Mesenchymal stem cell (in vitro differentiated cells and primary cell): ENCODE data around the gene PDE1A.

Experiments
- DNase-seq: peaks from one replicate; pipeline ENCODE4 v3.0.0-alpha.2; 2013
- H2AFZ ChIP-seq: one replicate; pipeline ENCODE4 v1.6.1; 2013; ENCODE audit warnings: low read depth, mild to moderate bottlenecking, control low read depth, inconsistent platforms, low read length, moderate library complexity
- H2AK5ac ChIP-seq: 2 replicates; pipeline ENCODE4 v1.6.1; 2013; ENCODE audit warnings: low read length, moderate library complexity, mild to moderate bottlenecking, inconsistent platforms; ENCODE audit not compliant: severe bottlenecking
- H2BK120ac ChIP-seq: one replicate; pipeline ENCODE4 v1.6.1; 2013; ENCODE audit warnings: low read depth, mild to moderate bottlenecking, inconsistent platforms, low read length, moderate library complexity
- H2BK12ac ChIP-seq, 2 experiments: one replicate each; pipeline ENCODE4 v1.6.1; 2013; ENCODE audit warnings: inconsistent platforms in 2 of 2, low read length in 2 of 2, mild to moderate bottlenecking in 2 of 2, moderate library complexity in 2 of 2, control low read depth in 1 of 2
- H2BK15ac ChIP-seq: one replicate; pipeline ENCODE4 v1.6.1; 2013; ENCODE audit warnings: mild to moderate bottlenecking, low read depth, inconsistent platforms; ENCODE audit not compliant: poor library complexity, severe bottlenecking
- H2BK5ac ChIP-seq: 2 replicates; pipeline ENCODE4 v1.6.1; 2013; ENCODE audit warnings: low read depth, mild to moderate bottlenecking, low read length, control low read depth, inconsistent platforms; ENCODE audit not compliant: poor library complexity, severe bottlenecking
- H3K14ac ChIP-seq, 2 experiments: one replicate each; pipeline ENCODE4 v1.6.1; 2013; ENCODE audit warnings: inconsistent platforms in 2 of 2, low read length in 2 of 2, control low read depth in 1 of 2, mild to moderate bottlenecking in 1 of 2, moderate library complexity in 1 of 2
- H3K18ac ChIP-seq, 2 experiments: one replicate each; pipeline ENCODE4 v1.6.1; 2013; ENCODE audit warnings: inconsistent platforms in 2 of 2, low read length in 2 of 2, control low read depth in 1 of 2, low read depth in 1 of 2, mild to moderate bottlenecking in 1 of 2
- H3K23ac ChIP-seq, 2 experiments: one replicate each; pipeline ENCODE4 v1.6.1; 2013; ENCODE audit warnings: inconsistent platforms in 2 of 2, low read length in 2 of 2, mild to moderate bottlenecking in 2 of 2, moderate library complexity in 2 of 2, control low read depth in 1 of 2
- H3K27ac ChIP-seq: 2 replicates; pipeline ENCODE4 v1.5.1; 2013; ENCODE audit warnings: mild to moderate bottlenecking, moderate library complexity, low read length, control low read depth, inconsistent platforms; ENCODE audit not compliant: poor library complexity, severe bottlenecking
- H3K27me3 ChIP-seq, 2 experiments: 2 replicates each; pipeline versions ENCODE4 v1.6.1 to v1.7.0; 2013; ENCODE audit warnings: low read length in 2 of 2, mild to moderate bottlenecking in 2 of 2, moderate library complexity in 2 of 2, control low read depth in 1 of 2, inconsistent platforms in 1 of 2; ENCODE audit not compliant: control insufficient read depth in 1 of 2, insufficient read depth in 1 of 2
- H3K36me3 ChIP-seq, 2 experiments: 2 replicates each; pipeline versions ENCODE4 v1.6.1 to v1.7.0; 2013; ENCODE audit warnings: low read length in 2 of 2, control low read depth in 1 of 2, inconsistent platforms in 1 of 2, low read depth in 1 of 2, mild to moderate bottlenecking in 1 of 2; ENCODE audit not compliant: insufficient read depth in 2 of 2, control insufficient read depth in 1 of 2
- H3K4ac ChIP-seq, 2 experiments: one replicate each; pipeline ENCODE4 v1.6.1; 2013; ENCODE audit warnings: inconsistent platforms in 2 of 2, low read length in 2 of 2, mild to moderate bottlenecking in 2 of 2, moderate library complexity in 2 of 2, control low read depth in 1 of 2, low read depth in 1 of 2
- H3K4me1 ChIP-seq: 2 replicates; pipeline ENCODE4 v1.6.1; 2013; ENCODE audit warnings: low read depth, low read length, control low read depth; ENCODE audit not compliant: control insufficient read depth, insufficient read depth
- H3K4me2 ChIP-seq: 2 replicates; pipeline ENCODE4 v1.6.1; 2013; ENCODE audit warnings: low read length, mild to moderate bottlenecking, inconsistent platforms; ENCODE audit not compliant: poor library complexity, severe bottlenecking
- H3K4me3 ChIP-seq, 2 experiments: 2 replicates each; pipeline versions ENCODE4 v1.5.1 to v1.7.0; 2013; ENCODE audit warnings: low read length in 2 of 2, mild to moderate bottlenecking in 2 of 2, control low read depth in 1 of 2, low read depth in 1 of 2; ENCODE audit not compliant: insufficient read depth in 1 of 2
- H3K79me1 ChIP-seq: replicated peaks from 2 replicates; pipeline ENCODE4 v1.6.1; 2013; ENCODE audit warnings: mild to moderate bottlenecking, control low read depth, low read length, inconsistent platforms; ENCODE audit not compliant: poor library complexity, severe bottlenecking
- H3K9ac ChIP-seq: 2 replicates; pipeline ENCODE4 v1.7.0; 2013; ENCODE audit warnings: mild to moderate bottlenecking, low read length, moderate library complexity
- H3K9me3 ChIP-seq: 2 replicates; pipeline ENCODE4 v1.7.0; 2013; ENCODE audit warnings: mild to moderate bottlenecking, low read length; ENCODE audit not compliant: control insufficient read depth
- H4K8ac ChIP-seq: one replicate; pipeline ENCODE4 v1.6.1; 2013; ENCODE audit warnings: inconsistent platforms, mild to moderate bottlenecking, low read length, moderate library complexity
- H4K91ac ChIP-seq: one replicate; pipeline ENCODE4 v1.6.1; 2013; ENCODE audit warnings: mild to moderate bottlenecking, low read length, inconsistent platforms
- WGBS: methylation state at CpG from one replicate; pipeline ENCODE4 v1.1.7; 2013; ENCODE audit warnings: mixed read lengths; 5-methylcytosine and 5-hydroxymethylcytosine counted together

The PDE1A gene

GRCh38 chr2:182316950-182317349 is 109.9 kb downstream of the PDE1A start:
- Histone ChIP-seq H3K36me3 (no peaks in the 10 kb centered on the region), H2BK120ac (no peak overlapping the region), H3K4me2 (no peak overlapping the region), H3K79me1 (no peaks in the 10 kb centered on the region), H4K91ac (no peak overlapping the region), H3K4ac (no peak overlapping the region), H3K18ac (no peak overlapping the region), H3K9ac (no peak overlapping the region), H2BK12ac (no peak overlapping the region), H3K9me3 (no peaks in the 10 kb centered on the region), H3K27ac (no peak overlapping the region), H3K27me3 (no peaks in the 10 kb centered on the region), H2AK5ac (no peak overlapping the region), H3K14ac (no peak overlapping the region), H2BK5ac (no peak overlapping the region), H2BK15ac (no peak overlapping the region), H2AFZ (no peak overlapping the region), H3K23ac (no peak overlapping the region), H4K8ac (no peak overlapping the region), H3K4me1 (no peaks in the 10 kb centered on the region), H3K4me3 (no peak overlapping the region)
- DNase-seq: no peak
- no CpG with 5 or more reads among the region's 2 CpGs for WGBS

GRCh38 chr2:182302972-182303371 is 123.9 kb downstream of the PDE1A start:
- Histone ChIP-seq H4K91ac (no peak overlapping the region), H3K23ac (no peak overlapping the region), H3K14ac (no peak overlapping the region), H4K8ac (no peak overlapping the region), H3K27ac (no peak overlapping the region), H3K36me3 (no peaks in the 10 kb centered on the region), H3K4me1 (no peaks in the 10 kb centered on the region), H3K9me3 (no peaks in the 10 kb centered on the region), H3K4me3 (no peak overlapping the region), H2BK12ac (no peak overlapping the region), H3K79me1 (no peaks in the 10 kb centered on the region), H2BK15ac (no peak overlapping the region), H2AFZ (no peak overlapping the region), H3K18ac (no peak overlapping the region), H3K4me2 (no peak overlapping the region), H3K27me3 (no peaks in the 10 kb centered on the region), H2BK120ac (no peak overlapping the region), H2BK5ac (no peak overlapping the region), H3K4ac (no peak overlapping the region), H2AK5ac (no peak overlapping the region), H3K9ac (no peak overlapping the region)
- WGBS: no CpG with 5 or more reads among the region's 2 CpGs
- no peak for DNase-seq

GRCh38 chr2:182302174-182302573 is 124.7 kb downstream of the PDE1A start:
- Histone ChIP-seq H3K4me1 (no peaks in the 10 kb centered on the region), H3K4ac (no peak overlapping the region), H3K9me3 (no peaks in the 10 kb centered on the region), H3K79me1 (no peaks in the 10 kb centered on the region), H4K91ac (no peak overlapping the region), H3K27ac (peak overlapping the region; percentile 28), H4K8ac (no peak overlapping the region), H2BK12ac (no peak overlapping the region), H3K23ac (no peak overlapping the region), H3K4me2 (no peak overlapping the region), H2BK120ac (no peak overlapping the region), H2BK5ac (no peak overlapping the region), H2AK5ac (no peak overlapping the region), H3K14ac (no peak overlapping the region), H3K27me3 (no peaks in the 10 kb centered on the region), H2BK15ac (no peak overlapping the region), H3K36me3 (no peaks in the 10 kb centered on the region), H3K18ac (no peak overlapping the region), H3K4me3 (no peak overlapping the region), H2AFZ (no peak overlapping the region), H3K9ac (no peak overlapping the region)
- DNase-seq: peak; percentile 46
- WGBS: 60% methylated on average over 1 of the region's 3 CpGs

GRCh38 chr2:182301093-182301492 is 125.7 kb downstream of the PDE1A start:
- Histone ChIP-seq H3K23ac (no peak overlapping the region), H2BK12ac (no peak overlapping the region), H3K4me1 (no peaks in the 10 kb centered on the region), H2AK5ac (no peak overlapping the region), H3K27ac (no peak overlapping the region), H2BK15ac (no peak overlapping the region), H2AFZ (no peak overlapping the region), H2BK120ac (no peak overlapping the region), H3K4me2 (no peak overlapping the region), H3K9ac (no peak overlapping the region), H3K4me3 (no peak overlapping the region), H3K4ac (no peak overlapping the region), H4K8ac (no peak overlapping the region), H2BK5ac (no peak overlapping the region), H3K14ac (no peak overlapping the region), H3K9me3 (no peaks in the 10 kb centered on the region), H3K18ac (no peak overlapping the region), H3K79me1 (no peaks in the 10 kb centered on the region), H3K36me3 (no peaks in the 10 kb centered on the region), H3K27me3 (no peaks in the 10 kb centered on the region), H4K91ac (no peak overlapping the region)
- 100% methylated on average over 1 of the region's 1 CpG for WGBS
- no peak for DNase-seq
